A673 (cell line): Measurements from ENCODE around the gene IMMP2L.

Experiments
- CTCF ChIP-seq: fragments of 300-800, 200-600 bp; sonication (generic); conservative IDR thresholded peaks from 2 replicates; pipeline ENCODE4 v1.5.1; 2017; ENCODE audit warnings: low read depth, mild to moderate bottlenecking, antibody characterized with exemption, low read length, moderate library complexity, mixed read lengths
- EZH2 ChIP-seq: fragments of 200-600 bp; sonication (generic); IDR thresholded peaks from 2 replicates; pipeline ENCODE4 v1.6.1; 2017; ENCODE audit warnings: borderline replicate concordance, low read depth, mild to moderate bottlenecking, mixed read lengths, antibody characterized with exemption, low read length; ENCODE audit not compliant: poor library complexity, severe bottlenecking

- TF ChIP-seq CTCF (no peak), EZH2 (no peak)
Measured at GRCh38 chr7:111071556-111071955, 490.7 kb downstream of the IMMP2L start.
